SK-N-SH treated with all-trans-retinoic acid at 6 μM for 48 hours (cell line): ENCODE data around the gene STIM2.

Experiments used
- BACH2 ChIP-seq: fragments of 250-450 bp; sonication (Bioruptor Pico); IDR thresholded peaks from 2 replicates; pipeline ENCODE4 v1.9.0; 2021; ENCODE audit warnings: mild to moderate bottlenecking, borderline replicate concordance
- CSDC2 ChIP-seq: fragments of 250-450 bp; sonication (Bioruptor Pico); IDR thresholded peaks from 2 replicates; pipeline ENCODE4 v1.5.0; 2020; ENCODE audit warnings: mild to moderate bottlenecking, moderate library complexity
- POU6F1 ChIP-seq: fragments of 250-450 bp; sonication (Bioruptor Pico); IDR thresholded peaks from 2 replicates; pipeline ENCODE4 v1.8.0; 2021; ENCODE audit warnings: low read depth, mild to moderate bottlenecking, moderate library complexity, borderline replicate concordance
- PPARA ChIP-seq: fragments of 250-450 bp; sonication (Bioruptor Pico); IDR thresholded peaks from 2 replicates; pipeline ENCODE4 v1.5.0; 2020; ENCODE audit warnings: mild to moderate bottlenecking, borderline replicate concordance
- TCF4 ChIP-seq: fragments of 250-450 bp; sonication (Bioruptor Pico); IDR thresholded peaks from 2 replicates; pipeline ENCODE4 v1.8.0; 2021; ENCODE audit warnings: mild to moderate bottlenecking, moderate library complexity, borderline replicate concordance
- ZC3H10 ChIP-seq: fragments of 250-450 bp; sonication (Bioruptor Pico); IDR thresholded peaks from 2 replicates; pipeline ENCODE4 v1.5.1; 2021; ENCODE audit warnings: mild to moderate bottlenecking, moderate library complexity
- ZFP3 ChIP-seq: fragments of 250-450 bp; sonication (Bioruptor Pico); IDR thresholded peaks from 2 replicates; pipeline ENCODE4 v1.5.0; 2020; ENCODE audit warnings: mild to moderate bottlenecking, moderate library complexity
- ZFP30 ChIP-seq: fragments of 450-650 bp; formaldehyde crosslinking; IDR thresholded peaks from 2 replicates; pipeline ENCODE4 v1.5.0; 2022; ENCODE audit warnings: mild to moderate bottlenecking, moderate library complexity
- TF ChIP-seq, protein P1 (sequence below): fragments of 250-450 bp; sonication (Bioruptor Pico); IDR thresholded peaks from 2 replicates; pipeline ENCODE4 v1.8.0; 2020; ENCODE audit warnings: mild to moderate bottlenecking, moderate library complexity, borderline replicate concordance

- TF ChIP-seq POU6F1 (CRISPR knock-in tag) (no peak), ZFP30 (no peak), ZC3H10 (CRISPR knock-in tag) (no peak), PPARA (no peak), CSDC2 (CRISPR knock-in tag) (no peak), ZFP3 (CRISPR knock-in tag) (no peak), BACH2 (CRISPR knock-in tag) (no peak), TCF4 (CRISPR knock-in tag) (no peak)
- TF ChIP-seq, protein P1, sequence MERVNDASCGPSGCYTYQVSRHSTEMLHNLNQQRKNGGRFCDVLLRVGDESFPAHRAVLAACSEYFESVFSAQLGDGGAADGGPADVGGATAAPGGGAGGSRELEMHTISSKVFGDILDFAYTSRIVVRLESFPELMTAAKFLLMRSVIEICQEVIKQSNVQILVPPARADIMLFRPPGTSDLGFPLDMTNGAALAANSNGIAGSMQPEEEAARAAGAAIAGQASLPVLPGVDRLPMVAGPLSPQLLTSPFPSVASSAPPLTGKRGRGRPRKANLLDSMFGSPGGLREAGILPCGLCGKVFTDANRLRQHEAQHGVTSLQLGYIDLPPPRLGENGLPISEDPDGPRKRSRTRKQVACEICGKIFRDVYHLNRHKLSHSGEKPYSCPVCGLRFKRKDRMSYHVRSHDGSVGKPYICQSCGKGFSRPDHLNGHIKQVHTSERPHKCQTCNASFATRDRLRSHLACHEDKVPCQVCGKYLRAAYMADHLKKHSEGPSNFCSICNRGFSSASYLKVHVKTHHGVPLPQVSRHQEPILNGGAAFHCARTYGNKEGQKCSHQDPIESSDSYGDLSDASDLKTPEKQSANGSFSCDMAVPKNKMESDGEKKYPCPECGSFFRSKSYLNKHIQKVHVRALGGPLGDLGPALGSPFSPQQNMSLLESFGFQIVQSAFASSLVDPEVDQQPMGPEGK (CRISPR knock-in tag): no peak
These were observed 36.0 kb downstream of the STIM2 start for GRCh38 chr4:26896636-26897035.
